NCI-H146 treated with DMSO at 0.1 percent for 48 hours (cell line): Measurements from ENCODE around the gene UBR4.

Experiments
- DNase-seq: peaks from one replicate; lab custom pipeline; 2025; ENCODE audit not compliant: unreplicated experiment; lab: John Stamatoyannopoulos, UW

UBR4 gene

DNA sequence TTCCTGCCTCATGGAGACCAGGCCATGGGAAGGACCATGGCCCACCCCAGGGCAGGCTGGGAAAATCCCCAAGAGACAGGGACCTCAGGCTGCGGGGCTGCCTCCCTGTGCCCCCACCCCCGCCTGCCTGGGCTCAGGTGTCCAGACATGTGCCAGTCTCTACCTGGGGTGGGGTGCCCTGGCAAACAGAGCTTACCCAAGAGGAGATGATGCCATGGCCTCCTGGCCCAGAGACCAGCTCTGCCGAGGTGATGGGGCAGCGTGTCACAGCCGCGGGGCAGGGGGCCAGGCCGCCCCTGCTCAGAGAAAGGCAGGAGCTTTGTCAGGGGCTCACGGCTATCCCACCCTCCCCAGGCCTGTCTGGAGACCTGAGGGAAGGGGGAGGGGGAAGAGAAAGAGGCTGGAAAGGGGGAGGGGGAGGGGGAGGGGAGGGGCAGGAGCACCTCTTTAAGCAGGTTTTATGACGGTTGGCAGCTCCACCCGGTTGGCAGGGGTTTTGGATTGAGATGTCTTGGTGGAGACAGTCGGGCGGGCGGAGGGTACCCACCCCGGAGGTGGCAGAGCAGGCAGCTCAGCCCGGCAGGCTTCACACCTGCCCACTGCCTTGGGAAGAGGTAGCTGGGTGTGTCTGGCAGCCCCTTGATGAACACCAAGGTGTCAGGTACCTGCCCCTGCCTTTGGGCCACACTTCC is 152.1 kb downstream of the UBR4 start:
- no peak for DNase-seq

DNA sequence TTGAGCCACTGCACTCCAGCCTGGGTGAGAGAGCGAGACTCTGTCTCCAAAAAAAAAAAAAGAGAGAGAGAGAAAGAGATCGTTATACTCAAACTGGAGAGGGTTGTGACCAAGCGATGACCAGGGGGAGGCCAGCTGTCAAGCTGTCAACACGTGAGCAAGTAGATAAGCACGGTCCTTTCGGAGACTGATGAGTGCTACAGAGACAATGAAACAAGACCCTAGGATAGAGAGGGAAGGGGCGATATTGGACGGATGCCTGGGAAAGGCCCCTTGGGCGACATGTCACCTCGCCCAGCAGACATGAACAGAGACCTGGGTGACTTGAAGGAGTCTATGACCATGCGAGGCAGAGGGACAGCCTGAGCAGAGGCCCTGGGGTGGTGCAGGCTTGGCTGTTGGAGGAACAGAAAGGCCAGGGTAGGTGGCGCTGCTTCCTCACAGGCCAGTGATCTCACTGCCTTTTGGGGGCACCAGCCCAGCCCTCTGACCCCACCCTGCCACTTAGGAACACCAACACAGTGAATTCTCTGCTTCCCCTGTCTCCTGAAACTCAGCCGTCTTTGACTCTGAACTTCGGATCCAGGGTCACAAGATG is 152.8 kb downstream of the UBR4 start:
- DNase-seq, result no peak

DNA sequence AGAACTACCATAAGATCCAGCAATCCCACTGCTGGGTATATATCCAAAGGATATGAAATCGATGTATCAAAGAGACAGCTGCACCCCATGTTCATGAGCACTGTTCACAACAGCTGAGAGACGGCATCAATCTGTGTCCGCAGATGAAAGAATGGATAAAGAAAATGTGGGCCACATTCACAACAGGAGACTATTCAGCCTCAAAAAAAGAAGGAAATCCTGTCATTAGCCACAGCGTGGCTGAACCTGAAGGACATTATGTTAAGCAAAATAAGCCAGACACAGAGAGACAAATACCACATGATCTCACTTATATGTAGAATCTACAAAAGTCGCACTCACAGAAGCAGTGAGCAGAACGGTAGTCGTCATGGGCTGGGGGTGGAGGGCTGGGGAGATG is 154.4 kb downstream of the UBR4 start:
- no peak for DNase-seq

GRCh38 chr1:19055001-19055400 is 155.1 kb downstream of the UBR4 start:
- no peak for DNase-seq

GRCh38 chr1:19054216-19054615 is 155.8 kb downstream of the UBR4 start:
- DNase-seq, result no peak

DNA sequence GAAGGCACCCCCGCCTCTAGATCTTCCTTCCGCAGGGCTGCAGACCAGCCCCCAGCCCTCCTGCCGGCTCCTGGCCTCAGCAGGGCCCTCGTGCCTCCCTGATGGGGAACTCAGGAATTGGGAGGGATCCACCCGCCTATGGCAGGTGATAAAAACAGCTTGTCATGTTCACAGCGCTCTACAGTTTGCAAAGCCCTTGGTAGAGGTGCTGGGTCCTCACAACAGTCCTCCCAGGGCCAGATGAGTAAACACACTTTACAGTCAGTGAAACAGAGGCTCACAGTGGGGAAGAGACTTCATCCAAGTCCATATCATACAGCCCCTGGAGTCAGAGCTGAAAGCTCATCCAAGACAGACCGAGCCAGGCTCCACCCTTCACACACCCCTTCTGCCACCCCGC is 156.6 kb downstream of the UBR4 start:
- no peak for DNase-seq

DNA sequence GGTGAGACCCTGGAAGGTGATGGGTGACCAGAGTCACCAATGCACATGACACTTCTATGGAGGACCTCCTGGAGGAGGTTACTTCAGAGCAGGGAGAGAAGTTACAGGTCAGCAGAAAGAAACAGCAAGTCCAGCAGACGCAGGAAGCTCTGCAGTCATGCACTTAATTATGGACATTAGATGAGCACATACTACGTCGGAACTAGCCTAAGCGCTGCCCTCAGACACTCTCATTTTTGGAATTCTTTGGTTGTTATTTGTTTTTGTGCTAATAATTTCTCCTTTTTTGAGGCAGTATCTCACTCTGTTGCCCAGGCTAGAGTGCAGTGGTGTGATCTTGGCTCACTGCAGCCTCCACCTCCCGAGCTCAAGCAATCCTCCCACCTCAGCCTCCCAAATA is 160.3 kb downstream of the UBR4 start:
- no peak for DNase-seq

DNA sequence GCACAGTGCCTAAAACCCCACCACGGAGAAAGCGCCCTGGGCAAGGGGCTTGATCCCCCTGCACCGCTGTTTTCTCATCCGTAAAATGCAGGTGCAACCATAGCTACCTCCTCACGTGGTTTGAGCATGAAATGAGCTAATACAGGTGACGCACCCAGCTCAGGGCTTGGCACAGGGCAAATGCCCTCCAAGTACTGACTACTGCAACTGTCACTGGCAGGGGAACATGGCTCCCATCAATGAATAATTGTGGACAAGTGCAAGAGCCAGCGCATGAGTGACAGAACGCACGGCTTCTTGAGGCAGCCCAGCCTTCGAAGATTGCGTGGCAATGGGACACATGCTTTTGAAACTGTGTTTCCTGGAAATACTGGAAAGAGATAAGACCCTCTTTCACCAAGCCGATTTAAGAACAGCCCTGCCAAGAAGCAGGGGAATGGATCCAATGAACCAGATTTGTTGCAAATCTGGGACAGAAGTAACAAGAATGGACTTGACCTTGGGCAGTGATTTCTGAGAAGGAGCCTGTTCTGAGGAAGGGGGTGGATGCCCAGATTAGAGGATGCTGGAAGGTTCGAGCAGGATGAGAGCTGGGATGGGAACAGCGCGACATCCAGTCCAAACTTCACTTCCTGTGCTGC is 160.8 kb downstream of the UBR4 start:
- DNase-seq, result no peak

DNA sequence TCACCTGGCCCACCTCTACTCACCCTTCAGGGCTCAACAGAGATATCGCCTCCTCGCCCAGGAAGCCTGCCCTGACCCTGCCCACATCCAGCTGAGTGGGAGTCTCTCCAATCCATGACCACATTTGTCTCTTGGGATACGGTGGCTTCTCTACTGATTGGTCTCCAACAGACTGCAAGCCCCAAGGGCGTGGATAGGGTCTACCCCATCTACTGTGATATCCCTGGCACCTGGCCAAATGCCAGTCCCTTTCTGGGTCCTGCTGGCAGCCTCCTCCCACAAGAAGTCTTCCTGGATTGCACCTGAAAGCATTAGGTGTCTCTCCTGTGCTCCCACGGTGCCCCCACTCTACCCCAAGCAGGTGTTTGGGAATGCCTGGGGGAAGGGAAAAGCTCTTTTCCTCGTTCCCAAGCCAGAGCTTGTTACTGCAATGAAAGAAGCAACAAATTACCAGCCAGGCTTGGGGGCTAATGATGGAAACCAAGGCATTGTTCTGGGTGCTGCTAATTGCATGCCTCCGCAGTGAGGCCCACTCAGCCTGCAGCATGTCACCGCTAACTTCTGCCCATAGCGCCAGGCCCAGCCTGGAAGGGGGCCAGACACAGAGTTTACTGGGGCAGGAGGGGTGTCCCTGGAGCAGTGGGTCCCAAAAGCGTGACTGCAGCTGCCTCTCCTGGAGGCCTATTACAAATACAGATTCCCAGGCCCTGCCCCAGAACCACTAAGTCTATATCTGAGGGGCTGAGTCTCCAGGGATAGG is 162.9 kb downstream of the UBR4 start:
- DNase-seq, result no peak

DNA sequence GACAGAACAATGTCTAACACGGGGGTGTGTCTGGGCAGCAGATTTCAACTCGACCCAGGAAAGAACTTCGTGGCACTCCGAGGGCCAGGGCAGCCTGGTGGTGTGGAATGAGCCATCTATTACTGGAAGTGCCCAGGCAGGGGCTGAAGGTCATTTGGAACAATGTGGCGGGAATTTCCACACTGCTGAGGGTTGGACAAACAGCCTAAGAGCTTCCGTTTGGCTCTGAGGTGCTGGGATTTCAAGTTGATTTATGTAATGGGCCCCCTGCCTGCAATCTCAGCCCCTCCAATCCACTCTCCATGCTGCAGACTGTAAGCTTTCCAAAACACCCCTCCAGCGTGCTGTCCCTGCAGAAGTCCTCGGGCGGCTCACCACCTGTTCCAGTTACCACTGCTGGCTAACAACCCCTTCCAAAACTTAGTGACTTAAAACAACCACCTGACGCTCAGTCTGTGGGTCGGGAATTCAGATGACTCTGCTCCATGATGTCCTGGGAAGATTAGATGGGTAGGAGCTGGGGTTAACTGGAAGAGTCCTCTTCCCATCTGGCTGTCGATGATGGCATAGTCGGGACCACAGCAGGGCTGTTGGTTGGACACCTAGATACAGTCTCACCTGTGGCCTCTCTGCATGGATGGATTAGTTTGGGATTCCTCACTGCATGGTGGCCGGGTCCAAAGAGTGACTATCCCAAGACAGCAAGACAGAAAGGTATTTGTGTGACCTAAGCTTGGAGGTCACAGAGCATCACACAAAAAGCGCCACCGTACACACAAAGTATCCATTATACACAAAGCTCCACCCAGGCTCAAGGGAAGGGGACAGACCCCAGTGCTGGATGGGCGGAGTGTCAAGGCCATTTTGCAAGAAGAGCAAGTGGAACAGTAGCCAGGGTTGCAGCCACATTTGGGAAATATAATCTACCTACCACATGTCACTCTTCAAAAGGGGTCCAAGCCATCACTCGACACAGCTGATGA is 163.9 kb downstream of the UBR4 start:
- DNase-seq, result no peak

GRCh38 chr1:19044975-19045831 is 164.9 kb downstream of the UBR4 start:
- DNase-seq, result no peak

DNA sequence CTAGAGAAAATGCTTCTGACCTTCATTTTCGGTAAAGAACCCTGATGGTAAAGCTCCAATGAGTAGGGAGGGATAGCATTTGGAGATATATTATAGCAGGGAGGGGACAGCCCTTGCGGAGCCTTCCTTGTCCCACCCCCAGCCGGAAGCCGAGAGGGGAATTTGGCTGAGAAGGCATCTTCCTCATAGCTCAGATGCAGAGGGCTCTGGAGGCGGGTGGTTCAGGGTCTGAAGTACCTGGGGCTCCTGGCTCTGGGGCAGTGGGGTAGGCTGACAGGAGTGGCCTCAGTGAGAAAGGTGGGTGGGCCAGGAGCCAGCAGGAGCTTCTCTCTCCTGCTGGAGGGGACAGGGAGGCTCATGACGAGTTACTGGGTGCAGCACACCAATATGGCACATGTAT is 165.6 kb downstream of the UBR4 start:
- no peak for DNase-seq

DNA sequence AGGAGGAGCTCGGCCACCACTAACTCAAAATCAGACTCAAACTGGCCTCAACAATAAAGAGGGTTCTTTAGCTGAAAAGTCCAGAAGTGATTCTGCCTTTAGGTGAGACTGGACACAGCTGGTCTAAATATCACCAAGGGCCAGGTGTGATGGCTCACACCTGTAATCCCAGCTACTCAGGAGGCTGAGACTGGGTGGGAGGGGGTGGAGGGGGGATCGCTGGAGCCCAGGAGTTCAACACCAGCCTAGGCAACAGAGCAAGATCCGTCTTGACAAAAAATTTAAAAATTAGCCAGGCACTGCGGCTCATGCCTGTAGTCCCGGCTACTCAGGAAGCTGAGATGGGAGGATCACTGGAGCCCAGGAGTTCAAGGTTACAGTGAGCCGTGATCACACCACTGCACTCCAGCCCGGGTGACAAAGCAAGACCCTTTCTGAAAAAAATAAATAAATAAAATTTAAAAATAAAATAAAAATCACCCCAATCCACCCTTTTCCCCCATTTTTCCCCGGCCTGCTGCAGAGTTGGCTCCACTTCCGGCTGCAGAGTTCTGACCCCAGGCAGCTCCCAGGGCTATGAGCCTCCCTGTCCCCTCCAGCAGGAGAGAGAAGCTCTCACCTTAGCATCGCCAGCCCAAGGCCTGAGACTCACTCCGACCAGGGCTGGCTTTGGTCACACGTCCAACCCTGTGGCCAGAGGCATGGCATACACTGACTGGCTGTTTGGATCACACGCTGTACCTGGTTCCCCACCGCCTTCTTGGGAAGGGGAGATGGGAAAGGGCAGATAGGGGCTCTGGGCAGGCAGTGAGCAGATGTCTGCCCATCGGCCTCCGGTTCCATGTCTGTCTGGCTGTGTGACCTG is 166.3 kb downstream of the UBR4 start:
- no peak for DNase-seq

DNA sequence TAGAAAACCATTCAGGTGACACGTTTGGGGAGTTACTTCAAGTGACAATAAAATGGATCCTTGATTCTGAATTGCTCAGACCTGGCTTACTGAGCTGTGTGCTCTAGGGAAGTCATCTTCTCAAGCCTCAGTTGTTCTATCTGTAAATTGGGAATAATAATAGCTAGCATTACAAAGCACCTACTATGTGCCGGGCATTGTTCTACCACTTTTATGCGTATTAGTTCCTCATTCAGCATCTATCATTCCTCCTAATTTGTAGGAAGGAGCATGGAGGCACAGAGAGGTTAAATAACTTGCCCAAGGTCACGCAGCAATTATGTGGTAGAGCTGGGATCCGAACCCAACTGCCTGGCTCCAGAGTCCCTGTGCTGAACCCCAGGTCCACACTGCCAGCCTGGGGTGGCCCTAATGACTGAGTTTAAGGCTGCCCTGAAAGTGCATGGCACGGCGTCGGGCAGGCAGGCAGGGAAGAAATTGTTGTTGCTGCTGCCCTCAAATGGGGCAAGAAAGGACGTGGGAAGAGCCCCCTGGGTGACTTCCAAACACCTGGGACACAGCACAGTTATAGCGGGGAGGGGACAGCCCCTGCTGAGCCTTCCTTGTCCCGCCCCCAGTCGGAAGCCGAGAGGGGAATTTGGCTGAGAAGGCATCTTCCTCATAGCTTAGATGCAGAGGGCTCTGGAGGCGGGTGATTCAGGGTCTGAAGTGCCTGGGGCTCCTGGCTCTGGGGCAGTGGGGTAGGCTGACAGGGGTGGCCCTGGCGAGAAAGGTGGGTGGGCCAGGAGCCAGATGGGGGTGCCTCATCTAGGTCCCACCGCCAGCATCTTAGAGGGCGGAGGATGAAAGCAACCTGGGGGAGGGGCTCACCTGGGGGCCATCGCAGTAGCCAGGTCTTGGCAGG is 167.1 kb downstream of the UBR4 start:
- DNase-seq, result no peak

- no peak for DNase-seq
These were observed 169.9 kb downstream of the UBR4 start for GRCh38 chr1:19040010-19040680.

DNA sequence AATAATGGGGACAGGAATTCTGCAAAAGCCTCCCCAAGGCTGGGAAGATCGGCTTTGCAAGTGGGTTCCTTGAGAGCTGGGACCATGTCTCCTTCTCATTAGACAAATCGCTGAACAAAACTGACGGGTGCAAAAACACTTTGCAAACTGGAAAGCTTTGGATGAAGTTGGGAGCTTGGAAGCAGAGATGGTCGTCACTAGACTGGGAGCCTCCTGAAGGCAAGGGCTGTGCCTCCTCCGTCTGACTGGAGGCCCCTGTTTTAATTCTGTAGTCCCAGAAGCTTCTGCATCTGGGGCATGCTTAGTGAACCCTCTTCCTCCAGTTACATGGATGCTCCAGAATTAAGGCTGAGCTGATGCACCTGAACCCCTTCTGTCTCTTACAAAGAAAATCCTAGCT is 171.3 kb downstream of the UBR4 start:
- DNase-seq, result no peak

DNA sequence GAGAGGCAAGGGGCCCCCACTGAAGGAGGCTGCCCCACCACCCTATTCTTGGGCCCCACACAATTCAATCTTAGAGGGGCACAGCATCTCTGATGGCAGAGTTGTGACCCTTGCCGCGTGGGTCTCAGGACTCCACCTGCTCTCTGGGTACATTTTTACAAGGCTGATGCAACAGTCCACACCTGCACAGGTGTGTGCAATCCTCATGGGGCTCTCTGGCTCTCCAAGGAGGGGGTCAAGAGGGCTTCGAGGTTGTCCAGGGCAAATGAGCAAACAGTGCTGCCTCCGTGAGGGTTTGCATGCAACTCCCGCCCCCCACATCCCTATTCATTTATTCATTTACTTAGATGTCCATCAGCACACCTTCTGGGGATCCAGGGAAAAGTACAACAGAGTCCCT is 172.0 kb downstream of the UBR4 start:
- DNase-seq, result no peak
